NB4 (cell line): ENCODE measurements around the gene NPTXR.

Experiments used
- POLR2A ChIP-seq: IDR thresholded peaks from 2 replicates; pipeline ENCODE4 v1.6.1; 2011; ENCODE audit warnings: mild to moderate bottlenecking; ENCODE audit not compliant: insufficient read length; ENCODE audit errors: extremely low read depth
- TF ChIP-seq, protein P1 (sequence below): IDR thresholded peaks from one replicate; pipeline ENCODE4 v1.5.1; 2012; ENCODE audit warnings: low read depth, low read length
- TF ChIP-seq, protein P2 (sequence below): IDR thresholded peaks from 2 replicates; pipeline ENCODE4 v1.6.1; 2011; ENCODE audit warnings: low read depth, low read length

DNA sequence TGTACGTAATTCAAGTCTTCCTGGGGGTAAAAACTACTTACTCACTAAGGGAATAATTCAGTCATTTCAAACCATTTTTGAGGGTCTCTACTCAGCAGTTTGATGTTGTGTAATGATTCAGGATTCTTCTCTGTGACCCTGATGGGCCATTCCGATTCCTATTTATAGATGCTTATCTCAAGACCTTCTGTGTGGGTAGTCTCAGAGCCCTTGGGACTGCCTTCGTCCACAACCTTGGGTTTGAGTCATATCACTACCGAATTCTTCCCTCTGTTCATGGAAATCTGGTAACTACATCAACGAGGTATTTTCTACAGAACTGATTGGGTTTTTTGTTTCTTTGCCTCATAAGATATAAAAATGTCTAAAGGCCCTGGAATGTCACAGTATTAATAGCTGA, 42.5 kb upstream of the NPTXR start:
- TF ChIP-seq, protein P1, sequence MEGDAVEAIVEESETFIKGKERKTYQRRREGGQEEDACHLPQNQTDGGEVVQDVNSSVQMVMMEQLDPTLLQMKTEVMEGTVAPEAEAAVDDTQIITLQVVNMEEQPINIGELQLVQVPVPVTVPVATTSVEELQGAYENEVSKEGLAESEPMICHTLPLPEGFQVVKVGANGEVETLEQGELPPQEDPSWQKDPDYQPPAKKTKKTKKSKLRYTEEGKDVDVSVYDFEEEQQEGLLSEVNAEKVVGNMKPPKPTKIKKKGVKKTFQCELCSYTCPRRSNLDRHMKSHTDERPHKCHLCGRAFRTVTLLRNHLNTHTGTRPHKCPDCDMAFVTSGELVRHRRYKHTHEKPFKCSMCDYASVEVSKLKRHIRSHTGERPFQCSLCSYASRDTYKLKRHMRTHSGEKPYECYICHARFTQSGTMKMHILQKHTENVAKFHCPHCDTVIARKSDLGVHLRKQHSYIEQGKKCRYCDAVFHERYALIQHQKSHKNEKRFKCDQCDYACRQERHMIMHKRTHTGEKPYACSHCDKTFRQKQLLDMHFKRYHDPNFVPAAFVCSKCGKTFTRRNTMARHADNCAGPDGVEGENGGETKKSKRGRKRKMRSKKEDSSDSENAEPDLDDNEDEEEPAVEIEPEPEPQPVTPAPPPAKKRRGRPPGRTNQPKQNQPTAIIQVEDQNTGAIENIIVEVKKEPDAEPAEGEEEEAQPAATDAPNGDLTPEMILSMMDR, result no peak
- no peak for TF ChIP-seq POLR2A
- TF ChIP-seq, protein P2, sequence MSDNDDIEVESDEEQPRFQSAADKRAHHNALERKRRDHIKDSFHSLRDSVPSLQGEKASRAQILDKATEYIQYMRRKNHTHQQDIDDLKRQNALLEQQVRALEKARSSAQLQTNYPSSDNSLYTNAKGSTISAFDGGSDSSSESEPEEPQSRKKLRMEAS, result no peak
